Measurements from ENCODE around the gene P4HA2. TPM values are rescaled to one million over a fixed set of nuclear protein-coding genes. Genes with fewer than 3 reads are reported as not detected.
A peak's percentile ranks its signal among the peaks of the same experiment; 100 is the strongest.

P4HA2 gene
- total RNA-seq, 4 donors from 2014 or later: 15.9 to 26.9 (median 22.8) TPM

DNA sequence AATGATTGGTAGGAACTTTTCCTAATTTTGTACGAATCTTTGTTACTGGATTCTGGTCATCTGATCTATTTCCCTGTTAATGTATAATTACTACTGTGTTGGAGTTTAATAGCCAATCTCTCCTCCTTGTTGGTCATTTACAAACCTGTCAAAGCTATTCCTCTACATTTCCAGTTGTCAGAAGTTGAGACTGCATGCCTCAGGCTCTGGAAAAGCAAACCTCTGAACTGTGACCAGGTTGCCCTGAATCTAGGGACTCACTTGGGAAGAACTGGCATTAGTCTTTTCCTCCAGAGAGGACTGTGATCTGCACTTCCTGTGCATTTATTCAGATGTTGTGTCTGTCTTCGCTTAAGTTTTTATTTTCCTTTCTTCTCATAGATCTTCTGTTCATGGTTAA is 46.0 kb upstream of the P4HA2 start:
- 70 to 81% methylated on average over 2 of the region's 2 CpGs for WGBS, 2 donors
- no peaks in the 10 kb centered on the region for H3K9me3 ChIP-seq
- H3K27ac ChIP-seq: peak overlapping the region in 3 of 4 donors; percentile 55 to 98 (median 97)
- no peak overlapping the region for H3K4me3 ChIP-seq
- DNase-seq (ENCODE audit: low spot score in 2 of 2): no peak
- peaks cover 0 to 35% (median 0%) of the 10 kb centered on the region in 3 donors for H3K36me3 ChIP-seq
- peaks cover 0 to 68% (median 15%) of the 10 kb centered on the region in 4 donors for H3K4me1 ChIP-seq
- TF ChIP-seq, protein P1, sequence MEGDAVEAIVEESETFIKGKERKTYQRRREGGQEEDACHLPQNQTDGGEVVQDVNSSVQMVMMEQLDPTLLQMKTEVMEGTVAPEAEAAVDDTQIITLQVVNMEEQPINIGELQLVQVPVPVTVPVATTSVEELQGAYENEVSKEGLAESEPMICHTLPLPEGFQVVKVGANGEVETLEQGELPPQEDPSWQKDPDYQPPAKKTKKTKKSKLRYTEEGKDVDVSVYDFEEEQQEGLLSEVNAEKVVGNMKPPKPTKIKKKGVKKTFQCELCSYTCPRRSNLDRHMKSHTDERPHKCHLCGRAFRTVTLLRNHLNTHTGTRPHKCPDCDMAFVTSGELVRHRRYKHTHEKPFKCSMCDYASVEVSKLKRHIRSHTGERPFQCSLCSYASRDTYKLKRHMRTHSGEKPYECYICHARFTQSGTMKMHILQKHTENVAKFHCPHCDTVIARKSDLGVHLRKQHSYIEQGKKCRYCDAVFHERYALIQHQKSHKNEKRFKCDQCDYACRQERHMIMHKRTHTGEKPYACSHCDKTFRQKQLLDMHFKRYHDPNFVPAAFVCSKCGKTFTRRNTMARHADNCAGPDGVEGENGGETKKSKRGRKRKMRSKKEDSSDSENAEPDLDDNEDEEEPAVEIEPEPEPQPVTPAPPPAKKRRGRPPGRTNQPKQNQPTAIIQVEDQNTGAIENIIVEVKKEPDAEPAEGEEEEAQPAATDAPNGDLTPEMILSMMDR (IDR thresholded peaks at IDR 0.05): no peak
- TF ChIP-seq EP300 (IDR thresholded peaks at IDR 0.05): no peak
- TF ChIP-seq POLR2A (IDR thresholded peaks at IDR 0.05): no peak
- no peaks in the 10 kb centered on the region for H3K27me3 ChIP-seq

DNA sequence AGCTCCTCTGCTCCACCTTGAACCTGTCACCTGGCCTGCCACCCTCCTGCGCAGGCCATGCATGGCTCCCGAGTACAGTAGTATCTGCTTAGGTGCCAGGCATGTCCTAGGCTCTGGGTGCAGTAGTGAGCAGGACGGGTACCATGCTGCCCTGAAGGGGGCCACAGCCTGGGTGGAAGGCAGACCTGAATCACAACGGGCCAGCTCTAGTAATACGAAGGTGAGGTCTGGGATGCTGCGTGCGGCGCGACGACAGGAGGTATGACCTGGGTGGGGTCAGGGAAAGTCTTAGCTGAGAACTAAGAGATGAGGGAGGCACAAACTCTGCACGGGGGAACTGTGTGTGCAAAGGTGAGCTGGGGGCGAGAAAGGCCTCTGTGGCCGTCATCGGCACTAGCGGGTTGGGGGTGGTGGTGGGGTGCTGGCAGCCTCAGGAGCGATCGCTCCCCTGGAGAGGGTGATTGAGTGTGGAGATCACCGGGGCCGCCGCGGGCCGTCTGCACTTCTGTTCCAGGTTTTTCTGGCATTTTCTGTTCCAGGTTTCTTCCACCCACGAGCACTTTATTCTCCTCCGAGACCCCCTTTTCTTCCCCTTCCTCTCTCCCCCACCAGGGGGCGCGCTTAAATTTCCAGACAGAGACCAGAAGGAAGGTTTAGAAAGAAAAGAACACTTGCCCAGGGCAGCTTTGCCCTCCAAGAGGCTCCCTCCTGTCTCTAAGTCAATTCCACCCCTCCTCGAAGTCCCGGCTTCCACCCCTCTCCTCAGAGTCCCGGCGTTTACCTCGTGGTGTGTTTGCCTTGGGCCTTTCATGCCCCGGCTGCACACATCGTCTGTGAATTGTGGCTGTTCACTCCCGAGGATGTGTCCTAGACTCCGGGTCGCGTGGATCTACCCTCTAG is 44.9 kb upstream of the P4HA2 start:
- no peak overlapping the region for H3K4me3 ChIP-seq
- peak; percentile 47 to 73 for DNase-seq (ENCODE audit: low spot score in 2 of 2)
- H3K27me3 ChIP-seq: no peaks in the 10 kb centered on the region
- H3K27ac ChIP-seq: peak overlapping the region; percentile 46 to 98 (median 76)
- 52% methylated on average over 37 of the region's 37 CpGs for WGBS, 2 donors
- TF ChIP-seq POLR2A (IDR thresholded peaks at IDR 0.05) (no peak), EP300 (IDR thresholded peaks at IDR 0.05) (no peak)
- TF ChIP-seq, protein P1 (IDR thresholded peaks at IDR 0.05): peak; percentile 80 to 87 (median 85)
- no peaks in the 10 kb centered on the region for H3K9me3 ChIP-seq
- H3K36me3 ChIP-seq: peaks cover 0 to 35% (median 0%) of the 10 kb centered on the region in 3 donors
- peaks cover 0 to 68% (median 24%) of the 10 kb centered on the region in 4 donors for H3K4me1 ChIP-seq

DNA sequence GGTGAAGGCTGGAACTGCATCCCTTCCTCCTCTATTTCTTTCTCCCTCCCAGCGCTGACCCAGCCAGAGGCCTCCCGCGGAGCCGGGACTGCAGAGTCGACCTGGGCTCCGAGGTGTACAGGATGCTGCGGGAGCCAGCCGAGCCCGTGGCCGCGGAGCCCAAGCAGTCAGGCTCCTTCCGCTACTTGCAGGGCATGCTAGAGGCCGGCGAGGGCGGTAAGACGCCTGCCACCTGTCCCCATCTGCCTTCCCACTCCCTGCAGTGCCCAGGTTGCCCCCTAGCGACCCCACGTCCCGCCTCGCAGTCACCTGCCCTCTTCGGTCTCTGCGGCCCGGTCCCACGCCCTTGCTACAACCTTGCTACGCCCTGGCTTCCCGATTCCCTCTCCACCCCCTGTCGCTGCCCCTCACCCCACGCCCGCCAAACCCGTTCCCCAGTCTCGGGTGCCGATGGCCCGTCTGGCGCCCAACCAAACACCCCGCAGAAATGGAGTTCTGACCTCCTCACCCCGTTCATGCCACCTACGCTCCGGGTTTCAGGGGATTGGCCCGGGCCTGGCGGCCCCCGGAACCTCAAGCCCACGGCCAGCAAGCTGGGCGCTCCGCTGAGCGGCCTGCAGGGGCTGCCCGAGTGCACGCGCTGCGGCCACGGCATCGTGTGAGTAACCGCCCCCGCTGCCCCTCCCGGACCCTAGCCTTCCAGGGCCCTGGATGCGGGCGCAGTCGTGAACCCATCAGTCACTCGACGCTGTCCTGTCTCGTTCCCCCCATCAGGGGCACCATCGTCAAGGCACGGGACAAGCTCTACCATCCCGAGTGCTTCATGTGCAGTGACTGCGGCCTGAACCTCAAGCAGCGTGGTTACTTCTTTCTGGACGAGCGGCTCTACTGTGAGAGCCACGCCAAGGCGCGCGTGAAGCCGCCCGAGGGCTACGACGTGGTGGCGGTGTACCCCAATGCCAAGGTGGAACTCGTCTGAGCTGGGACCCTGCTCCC is 43.9 kb upstream of the P4HA2 start:
- Histone ChIP-seq H3K27me3 (no peaks in the 10 kb centered on the region), H3K4me3 (no peak overlapping the region), H3K4me1 (peaks cover 0 to 74% (median 33%) of the 10 kb centered on the region in 4 donors), H3K9me3 (no peaks in the 10 kb centered on the region), H3K36me3 (peaks cover 0 to 37% (median 0%) of the 10 kb centered on the region in 3 donors), H3K27ac (peak overlapping the region in 3 of 4 donors; percentile 85 to 98 (median 97))
- no peak for DNase-seq (ENCODE audit: low spot score in 2 of 2)
- TF ChIP-seq, protein P1 (IDR thresholded peaks at IDR 0.05): no peak
- TF ChIP-seq EP300 (IDR thresholded peaks at IDR 0.05) (no peak), POLR2A (IDR thresholded peaks at IDR 0.05) (no peak)
- WGBS, 2 donors: 77 to 79% methylated on average over 46 to 75 of the region's 77 CpGs

DNA sequence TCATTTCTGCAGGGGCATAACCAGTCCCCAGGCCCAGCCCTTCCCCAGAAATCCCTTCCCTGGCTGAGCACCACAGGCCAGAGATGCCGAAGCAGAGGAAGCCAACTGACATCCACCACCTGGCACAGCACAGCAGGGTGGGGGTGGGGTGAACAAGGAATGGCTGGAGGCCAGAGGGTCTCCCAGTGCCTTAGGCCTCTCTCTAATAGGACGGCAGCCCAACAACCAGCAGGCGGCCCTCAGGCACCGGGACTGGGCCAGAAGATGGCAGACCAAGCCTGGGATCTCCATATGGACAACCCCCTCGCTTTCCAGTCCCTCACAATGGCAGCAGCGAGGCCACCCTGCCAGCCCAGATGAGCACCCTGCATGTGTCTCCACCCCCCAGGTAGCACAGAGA is 43.1 kb upstream of the P4HA2 start:
- Histone ChIP-seq H3K4me1 (peaks cover 0 to 82% (median 41%) of the 10 kb centered on the region in 4 donors), H3K9me3 (no peaks in the 10 kb centered on the region), H3K27ac (peak overlapping the region; percentile 49 to 98 (median 91)), H3K36me3 (peaks cover 0 to 40% (median 0%) of the 10 kb centered on the region in 3 donors), H3K4me3 (no peak overlapping the region), H3K27me3 (no peaks in the 10 kb centered on the region)
- DNase-seq (ENCODE audit: low spot score in 2 of 2): no peak
- no peak for TF ChIP-seq EP300 (IDR thresholded peaks at IDR 0.05)
- WGBS, 2 donors: 33 to 67% methylated on average over 1 to 6 of the region's 6 CpGs

DNA sequence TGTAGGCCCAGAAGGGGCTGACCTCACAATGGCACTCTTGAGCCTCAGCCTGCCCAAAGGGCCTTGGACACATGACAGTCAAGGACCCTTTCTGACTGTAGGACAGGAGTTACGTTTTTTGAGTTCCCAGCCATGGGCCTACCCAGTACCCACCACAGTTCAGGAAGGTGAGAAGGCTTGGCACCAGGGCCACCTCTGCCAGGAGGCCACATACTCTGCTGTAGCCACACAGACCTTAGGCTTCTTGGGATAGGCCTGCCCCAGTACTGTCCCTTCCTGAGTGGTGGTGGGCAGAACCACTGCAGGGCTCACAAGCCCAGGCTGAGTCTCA is 42.6 kb upstream of the P4HA2 start:
- Histone ChIP-seq H3K36me3 (peaks cover 0 to 40% (median 0%) of the 10 kb centered on the region in 3 donors), H3K4me3 (no peak overlapping the region), H3K4me1 (peaks cover 0 to 86% (median 45%) of the 10 kb centered on the region in 4 donors), H3K27ac (peak overlapping the region; percentile 49 to 98 (median 91)), H3K9me3 (no peaks in the 10 kb centered on the region), H3K27me3 (no peaks in the 10 kb centered on the region)
- TF ChIP-seq, protein P1 (IDR thresholded peaks at IDR 0.05): no peak
- no peak for TF ChIP-seq POLR2A (IDR thresholded peaks at IDR 0.05)
- TF ChIP-seq EP300 (IDR thresholded peaks at IDR 0.05): no peak
- DNase-seq (ENCODE audit: low spot score in 2 of 2): no peak
- WGBS, 2 donors: 83 to 100% methylated on average over 1 of the region's 1 CpG
